HepG2 (cell line): ENCODE results near the gene NUBP1. TPM values are rescaled to one million over a fixed set of nuclear protein-coding genes. Genes with fewer than 3 reads are reported as not detected.

Experiments used
- HNRNPUL1 ChIP-seq: fragments of 200-400 bp; formaldehyde crosslinking; IDR thresholded peaks from 2 replicates; pipeline ENCODE4 v1.6.1; 2017; ENCODE audit warnings: low read depth, mild to moderate bottlenecking, low read length, moderate library complexity
- JARID2 ChIP-seq: sonication (generic); formaldehyde crosslinking; IDR thresholded peaks from 2 replicates; pipeline ENCODE4 v1.8.1; 2023; ENCODE audit warnings: missing genetic modification reagents, inconsistent platforms; ENCODE audit not compliant: insufficient replicate concordance
- KMT2B ChIP-seq: IDR thresholded peaks from 2 replicates; pipeline ENCODE4 v1.6.1; 2016; ENCODE audit warnings: missing genetic modification reagents, missing compliant biosample characterization
- MBD4 ChIP-seq: IDR thresholded peaks from 2 replicates; pipeline ENCODE4 v1.6.1; 2012; ENCODE audit warnings: low read length, inconsistent platforms, borderline replicate concordance
- MXD1 ChIP-seq: sonication (generic); formaldehyde crosslinking; IDR thresholded peaks from 2 replicates; pipeline ENCODE4 v1.4.0; 2020; ENCODE audit warnings: mild to moderate bottlenecking, missing genetic modification reagents
- MXI1 ChIP-seq: IDR thresholded peaks from 3 replicates; pipeline ENCODE4 v1.6.1; 2012; ENCODE audit warnings: low read depth, low read length, inconsistent platforms, borderline replicate concordance
- NFIC ChIP-seq: IDR thresholded peaks from 2 replicates; pipeline ENCODE4 v1.6.1; 2012; ENCODE audit warnings: mild to moderate bottlenecking, low read length, inconsistent platforms
- PAF1 ChIP-seq: IDR thresholded peaks from 2 replicates; pipeline ENCODE4 v1.6.1; 2016; ENCODE audit warnings: missing genetic modification reagents, missing compliant biosample characterization
- PITX1 ChIP-seq: sonication (generic); formaldehyde crosslinking; IDR thresholded peaks from 2 replicates; pipeline ENCODE4 v1.5.1; 2020; ENCODE audit warnings: mild to moderate bottlenecking, missing genetic modification reagents
- PPARG ChIP-seq: conservative IDR thresholded peaks from 2 replicates; pipeline ENCODE4 v1.6.1; 2016; ENCODE audit warnings: missing biosample characterization, missing genetic modification reagents
- STAG1 ChIP-seq: sonication (generic); formaldehyde crosslinking; IDR thresholded peaks from 2 replicates; pipeline ENCODE4 v1.4.0; 2020; ENCODE audit warnings: missing genetic modification reagents
- TAF15 ChIP-seq: fragments of 200-400 bp; formaldehyde crosslinking; IDR thresholded peaks from one replicate; pipeline ENCODE4 v1.6.1; 2018; ENCODE audit warnings: mild to moderate bottlenecking, low read depth, low read length; ENCODE audit not compliant: poor library complexity, severe bottlenecking
- ZBTB3 ChIP-seq: sonication (generic); formaldehyde crosslinking; IDR thresholded peaks from 2 replicates; pipeline ENCODE4 v1.4.0; 2020; ENCODE audit warnings: low read depth, mild to moderate bottlenecking, moderate library complexity, missing genetic modification reagents, borderline replicate concordance
- ZBTB34 ChIP-seq: sonication (generic); formaldehyde crosslinking; IDR thresholded peaks from 2 replicates; pipeline ENCODE4 v1.8.0; 2022; ENCODE audit warnings: mild to moderate bottlenecking, missing genetic modification reagents
- ZFP91 ChIP-seq: sonication (generic); formaldehyde crosslinking; IDR thresholded peaks from 2 replicates; pipeline ENCODE4 v1.9.0; 2022; ENCODE audit warnings: missing genetic modification reagents, mild to moderate bottlenecking, borderline replicate concordance
- ZFX ChIP-seq: sonication (generic); formaldehyde crosslinking; IDR thresholded peaks from 2 replicates; pipeline ENCODE4 v1.4.0; 2020; ENCODE audit warnings: mild to moderate bottlenecking, low read depth, missing genetic modification reagents, moderate library complexity
- ZGPAT ChIP-seq: IDR thresholded peaks from 2 replicates; pipeline ENCODE4 v1.6.1; 2016; ENCODE audit warnings: mild to moderate bottlenecking
- polyA plus RNA-seq, 8 experiments: library from polyadenylated mRNA; depleted of rRNA in 3 of 8; stranded (reverse) in 7 of 8; unstranded in 1 of 8; fragments of >200 nt; fragmentation: Illumina TruSeq in 4 of 8; extraction: Trizol in 4 of 8; gene quantifications; 2 replicates each; pipeline versions ENCODE4 v1.2.1 to v1.2.3, GENCODE V29; 2011 to 2016; ENCODE audit warnings: low read depth in 4 of 8, missing spikeins in 1 of 8, mixed read lengths in 1 of 8; ENCODE audit not compliant: insufficient read depth in 1 of 8
- total RNA-seq, 5 experiments: library from RNA; depleted of rRNA; stranded (reverse); fragments of >200 nt; fragmentation: Illumina TruSeq; extraction: Trizol; gene quantifications; 2 replicates each; pipeline ENCODE4 v1.2.3, GENCODE V29; 2016; ENCODE audit warnings: low read depth in 1 of 5
- TF ChIP-seq, protein P1 (sequence below): sonication (generic); formaldehyde crosslinking; IDR thresholded peaks from 2 replicates; pipeline ENCODE4 v1.4.0; 2020; ENCODE audit warnings: missing genetic modification reagents, mild to moderate bottlenecking, borderline replicate concordance
- TF ChIP-seq, protein P2 (sequence below): sonication (generic); formaldehyde crosslinking; IDR thresholded peaks from 2 replicates; pipeline ENCODE4 v1.8.1; 2023; ENCODE audit warnings: mild to moderate bottlenecking, missing genetic modification reagents, borderline replicate concordance
- TF ChIP-seq, protein P3 (sequence below), 2 experiments: fragments of 450-650 bp in 1 of 2; sonication (generic) in 1 of 2; formaldehyde crosslinking; IDR thresholded peaks; 2 replicates each; pipeline versions ENCODE4 v1.5.0 to v1.8.0; 2020 to 2022; ENCODE audit warnings: mild to moderate bottlenecking in 1 of 2, missing genetic modification reagents in 1 of 2
- TF ChIP-seq, protein P4 (sequence below): IDR thresholded peaks from 2 replicates; pipeline ENCODE4 v1.6.1; 2016; ENCODE audit warnings: missing genetic modification reagents, missing compliant biosample characterization

NUBP1 gene
- total and polyA plus RNA-seq, 2 of the 13 experiments (the other 11 are each of a cell fraction or from before 2014, with no cell fraction given) = 53.5 to 70.4 TPM

DNA sequence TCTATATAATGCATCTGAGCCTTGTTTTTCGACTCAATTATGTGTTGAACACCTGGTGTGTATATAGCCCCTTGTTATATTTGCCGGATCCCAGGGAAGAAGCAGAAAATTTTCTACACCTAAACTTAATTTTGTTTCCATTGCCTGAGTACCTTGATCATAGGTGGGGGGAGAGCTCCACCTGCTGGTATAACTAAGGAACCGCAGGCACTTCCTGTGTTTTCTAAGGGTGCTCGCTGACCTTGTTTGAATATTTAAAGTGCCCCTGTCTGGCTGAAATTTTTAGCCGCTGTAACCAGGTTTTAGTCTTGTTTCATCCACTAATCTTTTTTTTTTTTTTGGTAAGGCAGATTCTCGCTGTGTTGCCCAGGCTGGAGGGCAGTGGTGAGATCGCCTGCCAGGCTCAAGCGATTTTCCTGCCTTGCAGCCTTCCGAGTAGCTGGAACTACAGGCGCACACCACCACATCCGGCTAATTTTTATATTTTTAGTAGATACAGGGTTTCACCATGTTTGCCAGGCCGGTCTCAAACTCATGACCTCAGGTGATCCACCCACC is 6.5 kb upstream of the NUBP1 start (continued):
- 0 out of 2 replicates have a peak, but pooled peaks have one; percentile 33 for TF ChIP-seq ZGPAT (CRISPR knock-in tag)
- no peak for TF ChIP-seq ZBTB34 (CRISPR knock-in tag)
- TF ChIP-seq KMT2B (CRISPR knock-in tag) = peak; percentile 38; the same call in 1 of the 2 replicates
- no peak for TF ChIP-seq HNRNPUL1
- TF ChIP-seq ZBTB3 (CRISPR knock-in tag) = no peak
- TF ChIP-seq PITX1 (CRISPR knock-in tag) = no peak
- TF ChIP-seq, protein P1, sequence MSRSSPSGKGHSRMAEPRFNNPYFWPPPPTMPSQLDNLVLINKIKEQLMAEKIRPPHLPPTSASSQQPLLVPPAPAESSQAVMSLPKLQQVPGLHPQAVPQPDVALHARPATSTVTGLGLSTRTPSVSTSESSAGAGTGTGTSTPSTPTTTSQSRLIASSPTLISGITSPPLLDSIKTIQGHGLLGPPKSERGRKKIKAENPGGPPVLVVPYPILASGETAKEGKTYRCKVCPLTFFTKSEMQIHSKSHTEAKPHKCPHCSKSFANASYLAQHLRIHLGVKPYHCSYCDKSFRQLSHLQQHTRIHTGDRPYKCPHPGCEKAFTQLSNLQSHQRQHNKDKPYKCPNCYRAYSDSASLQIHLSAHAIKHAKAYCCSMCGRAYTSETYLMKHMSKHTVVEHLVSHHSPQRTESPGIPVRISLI (CRISPR knock-in tag) = peak; percentile 28; the same call in 1 of the 2 replicates
- TF ChIP-seq PPARG (CRISPR knock-in tag) = 0 out of 2 replicates have a peak, but pooled peaks have one; percentile 16
- TF ChIP-seq MBD4 = no peak
- TF ChIP-seq, protein P2, sequence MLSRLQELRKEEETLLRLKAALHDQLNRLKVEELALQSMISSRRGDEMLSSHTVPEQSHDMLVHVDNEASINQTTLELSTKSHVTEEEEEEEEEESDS (CRISPR knock-in tag) = 0 out of 2 replicates have a peak, but pooled peaks have one; percentile 18
- TF ChIP-seq, protein P3, sequence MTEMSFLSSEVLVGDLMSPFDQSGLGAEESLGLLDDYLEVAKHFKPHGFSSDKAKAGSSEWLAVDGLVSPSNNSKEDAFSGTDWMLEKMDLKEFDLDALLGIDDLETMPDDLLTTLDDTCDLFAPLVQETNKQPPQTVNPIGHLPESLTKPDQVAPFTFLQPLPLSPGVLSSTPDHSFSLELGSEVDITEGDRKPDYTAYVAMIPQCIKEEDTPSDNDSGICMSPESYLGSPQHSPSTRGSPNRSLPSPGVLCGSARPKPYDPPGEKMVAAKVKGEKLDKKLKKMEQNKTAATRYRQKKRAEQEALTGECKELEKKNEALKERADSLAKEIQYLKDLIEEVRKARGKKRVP (CRISPR knock-in tag; IDR thresholded peaks at IDR 0.05) = 0 out of 4 replicates have a peak, but pooled peaks of 1 of the 2 experiments have one; percentile 35
- TF ChIP-seq JARID2 (CRISPR knock-in tag) = peak; percentile 58
- TF ChIP-seq NFIC = no peak
- TF ChIP-seq MXD1 (CRISPR knock-in tag) = no peak
- 0 out of 3 replicates have a peak, but pooled peaks have one; percentile 36 for TF ChIP-seq MXI1
- peak; percentile 99 for TF ChIP-seq STAG1 (CRISPR knock-in tag)
- TF ChIP-seq PAF1 (CRISPR knock-in tag) = no peak
- no peak for TF ChIP-seq ZFX (CRISPR knock-in tag)
- TF ChIP-seq, protein P4, sequence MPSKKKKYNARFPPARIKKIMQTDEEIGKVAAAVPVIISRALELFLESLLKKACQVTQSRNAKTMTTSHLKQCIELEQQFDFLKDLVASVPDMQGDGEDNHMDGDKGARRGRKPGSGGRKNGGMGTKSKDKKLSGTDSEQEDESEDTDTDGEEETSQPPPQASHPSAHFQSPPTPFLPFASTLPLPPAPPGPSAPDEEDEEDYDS (CRISPR knock-in tag) = no peak
- no peak for TF ChIP-seq TAF15
- peak; percentile 97 for TF ChIP-seq ZFP91
